Testis (tissue), 2 donors: Measurements from ENCODE around the gene IGFALS.

Experiments used
- CTCF ChIP-seq, 3 experiments: fragments of 450-650 bp in 2 of 3; fragments of 200-600 bp in 1 of 3; sonication (generic) in 1 of 3; IDR thresholded peaks; one replicate each; pipeline ENCODE4 v1.5.1; 2016 to 2019; ENCODE audit warnings: antibody characterized with exemption in 3 of 3, mild to moderate bottlenecking in 2 of 3, moderate library complexity in 1 of 3
- POLR2A ChIP-seq: fragments of 450-650 bp; IDR thresholded peaks from one replicate; pipeline ENCODE4 v1.6.1; 2017; ENCODE audit warnings: antibody characterized with exemption, mild to moderate bottlenecking, moderate library complexity

GRCh38 chr16:1772362-1772907 is 21.1 kb downstream of the IGFALS start, which contains the start of gene EME2:
- no peak for TF ChIP-seq CTCF (IDR thresholded peaks at IDR 0.05)
- no peak for TF ChIP-seq POLR2A
